Neural cell (in vitro differentiated cells): Measurements from ENCODE around the gene GALNT15.

Experiments
- EP300 ChIP-seq: fragments of 450-650 bp; conservative IDR thresholded peaks from 2 replicates; pipeline ENCODE4 v1.6.1; 2014; ENCODE audit warnings: antibody characterized with exemption, mild to moderate bottlenecking, moderate library complexity; ENCODE audit not compliant: poor library complexity, severe bottlenecking
- POLR2AphosphoS5 ChIP-seq: IDR thresholded peaks from 2 replicates; pipeline ENCODE4 v1.6.1; 2012
- SMC3 ChIP-seq: fragments of 450-650 bp; conservative IDR thresholded peaks from 2 replicates; pipeline ENCODE4 v1.6.1; 2014; ENCODE audit warnings: antibody characterized with exemption, mild to moderate bottlenecking, moderate library complexity; ENCODE audit not compliant: poor library complexity
- TF ChIP-seq, protein P1 (sequence below): fragments of 450-650 bp; IDR thresholded peaks from 2 replicates; pipeline ENCODE4 v1.5.1; 2014; ENCODE audit warnings: antibody characterized with exemption, mild to moderate bottlenecking, moderate library complexity; ENCODE audit not compliant: poor library complexity, severe bottlenecking
- TF ChIP-seq, protein P2 (sequence below): IDR thresholded peaks from 2 replicates; pipeline ENCODE4 v1.6.1; 2012; ENCODE audit warnings: borderline replicate concordance

DNA sequence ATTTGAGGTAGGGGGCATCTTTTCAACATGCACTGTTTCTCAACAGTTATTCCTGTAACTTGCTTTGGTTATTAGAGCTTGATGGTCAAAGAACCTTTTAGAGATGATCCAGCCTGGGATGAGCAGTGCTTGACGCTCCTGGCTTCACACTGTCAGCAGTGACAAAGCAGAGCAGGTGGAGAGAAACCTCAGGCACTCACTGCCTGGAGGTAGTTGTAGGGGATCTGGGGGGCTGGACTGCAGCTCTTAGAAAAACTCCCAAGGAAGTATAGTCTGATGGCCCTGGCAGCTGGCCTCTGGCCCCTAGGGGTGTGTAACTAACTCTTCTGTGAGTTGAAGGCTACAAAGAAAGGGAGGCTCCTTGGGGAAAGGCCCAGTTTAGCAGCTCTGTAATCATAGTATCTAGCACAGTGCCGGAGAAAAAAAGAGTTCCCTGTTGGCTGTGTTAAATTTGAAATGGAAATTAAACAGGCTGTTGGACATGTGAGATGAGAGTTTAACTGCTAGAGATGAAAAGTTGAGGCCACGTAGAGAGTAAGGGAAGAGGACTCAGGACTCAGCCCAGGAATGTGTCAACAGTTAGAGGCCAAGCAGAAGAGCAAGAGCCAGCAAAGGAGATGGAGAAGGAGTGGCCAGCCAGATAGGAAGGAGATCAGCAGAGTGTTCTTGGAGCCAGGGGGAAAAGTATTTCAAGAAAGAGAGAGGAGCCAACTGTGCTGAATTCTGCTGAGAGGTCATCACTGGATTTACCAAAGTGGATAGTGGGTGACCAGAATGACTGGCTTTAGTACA is 104.7 kb downstream of the GALNT15 start:
- TF ChIP-seq, protein P1, sequence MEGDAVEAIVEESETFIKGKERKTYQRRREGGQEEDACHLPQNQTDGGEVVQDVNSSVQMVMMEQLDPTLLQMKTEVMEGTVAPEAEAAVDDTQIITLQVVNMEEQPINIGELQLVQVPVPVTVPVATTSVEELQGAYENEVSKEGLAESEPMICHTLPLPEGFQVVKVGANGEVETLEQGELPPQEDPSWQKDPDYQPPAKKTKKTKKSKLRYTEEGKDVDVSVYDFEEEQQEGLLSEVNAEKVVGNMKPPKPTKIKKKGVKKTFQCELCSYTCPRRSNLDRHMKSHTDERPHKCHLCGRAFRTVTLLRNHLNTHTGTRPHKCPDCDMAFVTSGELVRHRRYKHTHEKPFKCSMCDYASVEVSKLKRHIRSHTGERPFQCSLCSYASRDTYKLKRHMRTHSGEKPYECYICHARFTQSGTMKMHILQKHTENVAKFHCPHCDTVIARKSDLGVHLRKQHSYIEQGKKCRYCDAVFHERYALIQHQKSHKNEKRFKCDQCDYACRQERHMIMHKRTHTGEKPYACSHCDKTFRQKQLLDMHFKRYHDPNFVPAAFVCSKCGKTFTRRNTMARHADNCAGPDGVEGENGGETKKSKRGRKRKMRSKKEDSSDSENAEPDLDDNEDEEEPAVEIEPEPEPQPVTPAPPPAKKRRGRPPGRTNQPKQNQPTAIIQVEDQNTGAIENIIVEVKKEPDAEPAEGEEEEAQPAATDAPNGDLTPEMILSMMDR = no peak
- TF ChIP-seq SMC3 (no peak), POLR2AphosphoS5 (no peak), EP300 (no peak)
- TF ChIP-seq, protein P2, sequence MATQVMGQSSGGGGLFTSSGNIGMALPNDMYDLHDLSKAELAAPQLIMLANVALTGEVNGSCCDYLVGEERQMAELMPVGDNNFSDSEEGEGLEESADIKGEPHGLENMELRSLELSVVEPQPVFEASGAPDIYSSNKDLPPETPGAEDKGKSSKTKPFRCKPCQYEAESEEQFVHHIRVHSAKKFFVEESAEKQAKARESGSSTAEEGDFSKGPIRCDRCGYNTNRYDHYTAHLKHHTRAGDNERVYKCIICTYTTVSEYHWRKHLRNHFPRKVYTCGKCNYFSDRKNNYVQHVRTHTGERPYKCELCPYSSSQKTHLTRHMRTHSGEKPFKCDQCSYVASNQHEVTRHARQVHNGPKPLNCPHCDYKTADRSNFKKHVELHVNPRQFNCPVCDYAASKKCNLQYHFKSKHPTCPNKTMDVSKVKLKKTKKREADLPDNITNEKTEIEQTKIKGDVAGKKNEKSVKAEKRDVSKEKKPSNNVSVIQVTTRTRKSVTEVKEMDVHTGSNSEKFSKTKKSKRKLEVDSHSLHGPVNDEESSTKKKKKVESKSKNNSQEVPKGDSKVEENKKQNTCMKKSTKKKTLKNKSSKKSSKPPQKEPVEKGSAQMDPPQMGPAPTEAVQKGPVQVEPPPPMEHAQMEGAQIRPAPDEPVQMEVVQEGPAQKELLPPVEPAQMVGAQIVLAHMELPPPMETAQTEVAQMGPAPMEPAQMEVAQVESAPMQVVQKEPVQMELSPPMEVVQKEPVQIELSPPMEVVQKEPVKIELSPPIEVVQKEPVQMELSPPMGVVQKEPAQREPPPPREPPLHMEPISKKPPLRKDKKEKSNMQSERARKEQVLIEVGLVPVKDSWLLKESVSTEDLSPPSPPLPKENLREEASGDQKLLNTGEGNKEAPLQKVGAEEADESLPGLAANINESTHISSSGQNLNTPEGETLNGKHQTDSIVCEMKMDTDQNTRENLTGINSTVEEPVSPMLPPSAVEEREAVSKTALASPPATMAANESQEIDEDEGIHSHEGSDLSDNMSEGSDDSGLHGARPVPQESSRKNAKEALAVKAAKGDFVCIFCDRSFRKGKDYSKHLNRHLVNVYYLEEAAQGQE = no peak
